Coronary artery (tissue), 2 donors: ENCODE data around the gene ARHGEF12.

Experiments used
- DNase-seq: peaks from one replicate; pipeline ENCODE4 v3.0.0-alpha.2; 2017; ENCODE audit warnings: low spot score
- H3K27ac ChIP-seq, 2 donors: fragments of 200-600 bp; sonication (generic); one replicate each; pipeline ENCODE4 v1.5.1; 2016 to 2019
- H3K4me3 ChIP-seq: fragments of 200-600 bp; sonication (generic); 2 replicates; pipeline ENCODE4 v1.5.1; 2016; ENCODE audit warnings: mild to moderate bottlenecking, moderate library complexity
- CTCF ChIP-seq: fragments of 200-600 bp; sonication (generic); IDR thresholded peaks from one replicate; pipeline ENCODE4 v1.5.1; 2019; ENCODE audit warnings: antibody characterized with exemption

Gene ARHGEF12

DNA sequence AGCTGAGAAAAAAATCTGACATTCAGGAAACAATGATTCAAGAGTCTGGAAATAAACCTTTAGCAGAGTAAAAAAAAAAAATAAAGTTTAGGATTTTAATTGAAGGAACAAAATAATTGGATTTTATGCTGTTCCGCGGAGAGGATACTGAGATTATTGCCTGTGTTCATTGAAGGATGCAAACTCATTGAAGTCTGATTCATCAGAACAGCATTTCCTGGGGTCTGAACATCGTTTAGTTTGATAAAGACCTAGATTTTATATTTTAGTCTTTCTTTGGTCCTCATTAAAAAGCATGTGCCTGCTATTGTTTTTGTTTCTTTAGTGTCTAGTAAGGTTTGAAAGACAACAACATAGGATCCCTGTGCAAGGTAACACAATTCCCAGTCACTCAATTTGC, 6.7 kb upstream of the ARHGEF12 start:
- Histone ChIP-seq H3K4me3 (no peak overlapping the region), H3K27ac (no peak overlapping the region)
- no peak for DNase-seq
- TF ChIP-seq CTCF = no peak

GRCh38 chr11:120330045-120330444, 6.2 kb upstream of the ARHGEF12 start:
- TF ChIP-seq CTCF = no peak
- Histone ChIP-seq H3K27ac (peak overlapping the region in 1 of 2 donors; percentile 79), H3K4me3 (no peak overlapping the region)
- no peak for DNase-seq

DNA sequence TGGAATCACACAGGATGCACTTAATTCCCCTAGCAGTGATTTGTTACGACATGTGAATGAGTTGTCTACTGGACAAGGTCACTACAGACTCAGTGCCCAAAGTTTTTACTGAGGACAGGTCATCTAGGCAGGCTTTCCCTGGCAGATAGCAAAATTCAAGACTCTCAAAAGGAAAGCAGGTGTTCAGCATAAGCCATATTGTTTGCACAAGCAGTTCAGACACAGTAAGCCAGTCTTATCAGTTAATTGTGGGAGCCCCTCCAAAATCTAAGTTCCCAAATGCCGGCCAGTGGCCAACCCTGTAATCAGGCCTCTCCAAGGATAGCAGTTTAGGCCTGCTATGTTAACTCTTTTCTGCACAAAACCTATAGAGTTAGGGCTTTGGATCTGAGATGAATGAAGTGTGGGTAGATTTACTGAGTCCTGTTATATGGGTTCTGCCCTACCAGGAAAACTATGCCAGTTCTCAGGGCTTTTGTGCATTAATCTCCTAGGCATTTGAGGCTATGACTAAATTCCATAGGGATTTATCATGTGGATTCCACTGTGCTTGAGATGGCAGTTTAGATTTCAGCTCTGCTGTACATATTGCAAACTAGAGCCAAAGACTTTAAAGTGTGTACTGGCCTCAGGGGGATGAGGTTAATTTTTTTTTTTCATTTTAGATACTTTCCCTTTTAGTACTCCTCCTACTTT, 4.8 kb upstream of the ARHGEF12 start:
- H3K27ac ChIP-seq = peak overlapping the region; percentile 28 to 79
- H3K4me3 ChIP-seq = no peak overlapping the region
- no peak for DNase-seq
- no peak for TF ChIP-seq CTCF

- TF ChIP-seq CTCF = no peak
- DNase-seq = no peak
- H3K27ac ChIP-seq = peak overlapping the region; percentile 57 to 97
- no peak overlapping the region for H3K4me3 ChIP-seq
These were observed 3.1 kb upstream of the ARHGEF12 start for GRCh38 chr11:120332822-120333716.

DNA sequence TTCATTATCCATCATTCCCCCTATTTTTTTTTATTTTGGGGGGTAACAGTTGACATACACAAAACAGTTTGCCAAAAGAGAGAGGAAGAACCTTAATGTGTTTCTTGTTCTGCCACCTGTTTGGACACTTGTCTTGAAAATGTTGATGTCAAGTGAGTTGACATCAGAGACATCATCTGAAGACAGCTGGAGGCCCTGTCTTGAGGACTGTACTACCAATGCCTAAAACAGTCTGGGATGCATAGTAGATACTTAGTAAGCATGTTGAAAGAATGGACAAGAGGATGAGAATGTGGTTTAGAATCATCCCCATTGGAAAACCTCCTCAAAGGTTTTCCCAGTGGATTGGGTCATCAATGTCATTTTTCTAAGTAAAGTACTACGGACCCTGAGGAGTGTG, 2.4 kb upstream of the ARHGEF12 start:
- TF ChIP-seq CTCF = no peak
- DNase-seq = no peak

DNA sequence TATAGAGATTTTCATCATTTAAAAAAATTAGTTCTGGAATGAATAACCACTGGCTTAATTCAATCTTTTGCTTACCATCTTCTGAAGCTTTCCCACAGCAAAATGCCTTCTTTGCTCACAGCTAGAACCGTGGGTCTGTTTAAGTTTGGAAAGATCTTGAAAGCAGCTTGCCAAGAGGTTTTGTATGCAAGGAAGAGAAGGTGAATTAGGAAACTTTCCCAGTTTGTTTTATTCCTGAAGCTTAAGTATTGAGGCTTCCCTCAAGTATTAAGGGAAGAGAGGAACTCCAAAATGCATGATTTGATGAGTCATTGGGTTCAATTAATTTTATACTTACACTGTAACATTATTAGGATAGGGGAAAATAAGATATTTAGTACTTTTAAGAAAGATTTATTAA, 1.9 kb upstream of the ARHGEF12 start:
- H3K4me3 ChIP-seq = no peak overlapping the region
- DNase-seq = no peak
- no peak for TF ChIP-seq CTCF
- peak overlapping the region; percentile 57 to 97 for H3K27ac ChIP-seq

More for the DNA sequence above, 2.4 kb upstream of the ARHGEF12 start:
- H3K4me3 ChIP-seq = no peak overlapping the region
- H3K27ac ChIP-seq = peak overlapping the region; percentile 57 to 97
